Endometrial microvascular endothelial cells (primary cell): ENCODE results near the gene NEU4. TPM values are rescaled to one million over a fixed set of nuclear protein-coding genes. Genes with fewer than 3 reads are reported as not detected.

Source experiments
- in situ Hi-C: cut with HindIII; loops from 2 replicates; pipeline ENCODE4 v1.10.0; 2017; ENCODE audit warnings: low sequenced_read_pairs, low pct_unique_long_range_greater_than_20kb; ENCODE audit errors: inconsistent ontology term
- total RNA-seq: library from RNA; depleted of rRNA; stranded (reverse); fragments of >200 nt; gene quantifications from one replicate; pipeline ENCODE4 v1.2.3, GENCODE V29; 2015; ENCODE audit errors: inconsistent ontology term

NEU4 gene
- total RNA-seq, 1 donor from 2014 or later = not detected

- in situ Hi-C loops = no loop called here
Observed at GRCh38 chr2:241844831-241845578, 36.0 kb downstream of the NEU4 start.

- in situ Hi-C loops = no loop called here
Observed at GRCh38 chr2:241846406-241846805, 37.4 kb downstream of the NEU4 start.

- in situ Hi-C loops = no loop called here
Observed at GRCh38 chr2:241848761-241849615, 40.0 kb downstream of the NEU4 start.

GRCh38 chr2:241849616-241850543 is 40.9 kb downstream of the NEU4 start:
- in situ Hi-C loops = no loop called here

GRCh38 chr2:241850544-241851324 is 41.7 kb downstream of the NEU4 start:
- in situ Hi-C loops = no loop called here

GRCh38 chr2:241851325-241852115 is 42.5 kb downstream of the NEU4 start:
- in situ Hi-C loops = no loop called here

GRCh38 chr2:241852116-241852980 is 43.4 kb downstream of the NEU4 start:
- in situ Hi-C loops = no loop called here

GRCh38 chr2:241852981-241853631 is 44.1 kb downstream of the NEU4 start:
- in situ Hi-C loops = no loop called here

- in situ Hi-C loops = no loop called here
Observed at GRCh38 chr2:241853651-241854341, 44.8 kb downstream of the NEU4 start.

GRCh38 chr2:241854342-241855244 is 45.6 kb downstream of the NEU4 start:
- in situ Hi-C loops = no loop called here

GRCh38 chr2:241855245-241855887 is 46.4 kb downstream of the NEU4 start:
- in situ Hi-C loops = no loop called here

GRCh38 chr2:241855888-241856422 is 47.0 kb downstream of the NEU4 start:
- in situ Hi-C loops = no loop called here

GRCh38 chr2:241857041-241857541 is 48.1 kb downstream of the NEU4 start:
- in situ Hi-C loops = no loop called here

- in situ Hi-C loops = no loop called here
Observed at GRCh38 chr2:241857572-241858121, 48.7 kb downstream of the NEU4 start.
